K562 (cell line): ENCODE measurements around the gene DNAJC1. TPM values are rescaled to one million over a fixed set of nuclear protein-coding genes. Genes with fewer than 3 reads are reported as not detected.

Experiments
- E2F3 ChIP-seq: fragments of 250-450 bp; sonication (Bioruptor Pico); IDR thresholded peaks from 2 replicates; pipeline ENCODE4 v1.4.0; 2020; ENCODE audit warnings: mild to moderate bottlenecking
- ETV1 ChIP-seq: fragments of 450-650 bp; conservative IDR thresholded peaks from 2 replicates; pipeline ENCODE4 v1.6.1; 2016; ENCODE audit warnings: missing genetic modification characterization, control low read depth, low read depth, missing compliant biosample characterization
- MYNN ChIP-seq, 2 experiments: sonication (generic); formaldehyde crosslinking in 1 of 2; IDR thresholded peaks; 2 replicates each; pipeline versions ENCODE4 v1.5.0 to v1.6.1; 2016 to 2020; ENCODE audit warnings: antibody characterized with exemption in 1 of 2, missing genetic modification reagents in 1 of 2
- NFYB ChIP-seq: IDR thresholded peaks from 2 replicates; pipeline ENCODE4 v1.6.1; 2011; ENCODE audit warnings: mild to moderate bottlenecking, moderate library complexity; ENCODE audit not compliant: insufficient read length; ENCODE audit errors: extremely low read depth
- POLR2H ChIP-seq: IDR thresholded peaks from 2 replicates; pipeline ENCODE4 v1.6.1; 2016; ENCODE audit warnings: missing genetic modification characterization, low read depth, mild to moderate bottlenecking, control low read depth, missing compliant biosample characterization, moderate library complexity
- RFX1 ChIP-seq: fragments of 450-650 bp; IDR thresholded peaks from 2 replicates; pipeline ENCODE4 v1.6.1; 2016; ENCODE audit warnings: mild to moderate bottlenecking, moderate library complexity
- SMAD4 ChIP-seq: fragments of 250-450 bp; sonication (Bioruptor Pico); conservative IDR thresholded peaks from 2 replicates; pipeline ENCODE4 v1.8.0; 2021; ENCODE audit warnings: inconsistent platforms, mild to moderate bottlenecking, moderate library complexity
- SMARCA4 ChIP-seq: fragments of 450-650 bp; IDR thresholded peaks from 2 replicates; pipeline ENCODE4 v1.6.1; 2016
- SP2 ChIP-seq: IDR thresholded peaks from 2 replicates; pipeline ENCODE4 v1.6.1; 2011; ENCODE audit warnings: mild to moderate bottlenecking, low read depth, low read length, moderate library complexity; ENCODE audit not compliant: poor library complexity, severe bottlenecking; ENCODE audit errors: extremely low read depth
- STAG1 ChIP-seq: sonication (generic); formaldehyde crosslinking; IDR thresholded peaks from 2 replicates; pipeline ENCODE4 v1.5.0; 2020; ENCODE audit warnings: missing genetic modification reagents, borderline replicate concordance
- THAP12 ChIP-seq: fragments of 250-450 bp; sonication (Bioruptor Pico); IDR thresholded peaks from 2 replicates; pipeline ENCODE4 v1.9.0; 2021; ENCODE audit warnings: mild to moderate bottlenecking, inconsistent platforms
- THRA ChIP-seq: fragments of 450-650 bp; IDR thresholded peaks from 2 replicates; pipeline ENCODE4 v1.6.1; 2017; ENCODE audit warnings: mild to moderate bottlenecking, moderate library complexity
- TOE1 ChIP-seq, 2 experiments: fragments of 450-650 bp in 1 of 2; sonication (generic) in 1 of 2; formaldehyde crosslinking in 1 of 2; IDR thresholded peaks; 2 replicates each; pipeline versions ENCODE4 v1.7.1 to v1.8.0; 2016 to 2022; ENCODE audit warnings: borderline replicate concordance in 2 of 2, mild to moderate bottlenecking in 2 of 2, antibody characterized with exemption in 1 of 2, inconsistent platforms in 1 of 2, low read depth in 1 of 2, missing genetic modification reagents in 1 of 2, moderate library complexity in 1 of 2
- ZBED1 ChIP-seq: IDR thresholded peaks from 2 replicates; pipeline ENCODE4 v1.6.1; 2014
- ZBTB26 ChIP-seq: fragments of 450-650 bp; formaldehyde crosslinking; IDR thresholded peaks from 2 replicates; pipeline ENCODE4 v1.4.0; 2022; ENCODE audit warnings: missing genetic modification characterization
- ZFX ChIP-seq: sonication (generic); formaldehyde crosslinking; IDR thresholded peaks from 2 replicates; pipeline ENCODE4 v1.8.0; 2022; ENCODE audit warnings: mild to moderate bottlenecking, missing genetic modification reagents, moderate library complexity
- polyA plus RNA-seq, 8 experiments: library from polyadenylated mRNA; depleted of rRNA in 4 of 8; stranded (reverse) in 5 of 8; unstranded in 3 of 8; fragments of >200 nt; fragmentation: Nextera tagmentation in 2 of 8; fragmentation: Illumina TruSeq in 1 of 8; extraction: Ambion mirVana in 2 of 8; extraction: Trizol in 1 of 8; gene quantifications; 2 replicates each; pipeline versions ENCODE4 v1.2.1 to v1.2.3, GENCODE V29; 2011 to 2014; ENCODE audit warnings: inconsistent platforms in 1 of 8, missing spikeins in 1 of 8
- total RNA-seq, 7 experiments: library from RNA; depleted of rRNA in 6 of 7; stranded (reverse); fragments of >200 nt in 6 of 7; fragmentation: Illumina TruSeq in 2 of 7; extraction: Trizol in 2 of 7; gene quantifications; 2 replicates each; pipeline versions ENCODE4 v1.2.1 to v1.2.3, GENCODE V29; 2011 to 2021; ENCODE audit warnings: low replicate concordance in 1 of 7
- TF ChIP-seq, protein P1 (sequence below): sonication (generic); formaldehyde crosslinking; IDR thresholded peaks from 2 replicates; pipeline ENCODE4 v1.8.0; 2022; ENCODE audit warnings: mild to moderate bottlenecking, missing genetic modification reagents
- TF ChIP-seq, protein P2 (sequence below): fragments of 200-800 bp; sonication (Bioruptor generic); IDR thresholded peaks from 2 replicates; pipeline ENCODE4 v1.6.1; 2017; ENCODE audit warnings: missing genetic modification characterization, missing compliant biosample characterization

Gene DNAJC1
- total and polyA plus RNA-seq, 9 of the 15 experiments (the other 6 are each of a cell fraction or from before 2014, with no cell fraction given): 5.4 to 77.6 (median 40.3) TPM

DNA sequence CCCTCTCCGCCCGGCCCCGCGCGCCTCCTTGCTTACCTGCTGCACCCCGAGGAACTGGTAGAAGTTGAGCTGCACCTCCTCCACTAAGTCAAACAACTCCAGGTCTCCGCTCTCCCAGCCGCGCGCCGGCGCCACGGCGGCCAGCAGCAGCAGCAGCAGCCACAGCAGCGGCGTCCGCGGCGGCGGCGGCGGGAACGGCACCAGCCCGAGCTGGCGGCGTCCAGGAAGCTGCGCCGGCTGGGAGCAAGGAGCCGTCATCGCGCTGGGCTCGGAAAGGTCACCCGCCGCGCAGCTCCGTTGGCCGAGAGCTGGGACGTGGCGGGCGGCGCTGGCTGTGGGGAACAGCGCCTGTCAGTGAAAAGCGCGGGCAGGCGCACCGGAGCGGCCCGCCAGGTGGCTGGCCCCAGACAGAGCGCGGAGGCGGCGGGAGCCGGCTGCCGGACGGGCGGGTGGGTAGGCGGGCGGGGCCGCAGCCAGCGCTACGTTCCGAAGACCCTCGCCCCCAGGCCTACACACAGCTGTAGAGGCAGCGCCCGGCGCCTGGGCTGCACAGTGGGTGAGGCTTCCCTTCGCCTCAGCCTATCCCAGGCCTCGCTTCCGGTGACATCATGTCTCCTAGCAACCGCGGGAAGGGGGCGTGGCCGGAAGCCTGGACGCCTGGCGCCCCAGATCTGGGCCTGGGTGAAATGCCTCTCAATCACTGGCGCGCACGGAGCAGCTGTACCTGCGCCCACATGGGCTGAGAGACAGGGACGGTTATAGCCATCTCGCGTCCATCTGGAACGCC lies at the start of gene DNAJC1 (continued):
- TF ChIP-seq THAP12 (CRISPR knock-in tag): peak; percentile 11; the same call in 1 of the 2 replicates
- TF ChIP-seq, protein P1, sequence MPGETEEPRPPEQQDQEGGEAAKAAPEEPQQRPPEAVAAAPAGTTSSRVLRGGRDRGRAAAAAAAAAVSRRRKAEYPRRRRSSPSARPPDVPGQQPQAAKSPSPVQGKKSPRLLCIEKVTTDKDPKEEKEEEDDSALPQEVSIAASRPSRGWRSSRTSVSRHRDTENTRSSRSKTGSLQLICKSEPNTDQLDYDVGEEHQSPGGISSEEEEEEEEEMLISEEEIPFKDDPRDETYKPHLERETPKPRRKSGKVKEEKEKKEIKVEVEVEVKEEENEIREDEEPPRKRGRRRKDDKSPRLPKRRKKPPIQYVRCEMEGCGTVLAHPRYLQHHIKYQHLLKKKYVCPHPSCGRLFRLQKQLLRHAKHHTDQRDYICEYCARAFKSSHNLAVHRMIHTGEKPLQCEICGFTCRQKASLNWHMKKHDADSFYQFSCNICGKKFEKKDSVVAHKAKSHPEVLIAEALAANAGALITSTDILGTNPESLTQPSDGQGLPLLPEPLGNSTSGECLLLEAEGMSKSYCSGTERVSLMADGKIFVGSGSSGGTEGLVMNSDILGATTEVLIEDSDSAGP: 0 out of 2 replicates have a peak, but pooled peaks have one; percentile 40
- no peak for TF ChIP-seq THRA
- TF ChIP-seq ZBTB26 (CRISPR knock-in tag): no peak
- TF ChIP-seq ZFX: peak; percentile 91
- peak; percentile 56; the same call in 1 of the 2 replicates for TF ChIP-seq MYNN (IDR thresholded peaks at IDR 0.05)
- no peak for TF ChIP-seq MYNN (CRISPR knock-in tag; IDR thresholded peaks at IDR 0.05)
- TF ChIP-seq SMARCA4: 0 out of 2 replicates have a peak, but pooled peaks have one; percentile 43
- TF ChIP-seq RFX1: peak; percentile 96
- TF ChIP-seq STAG1 (CRISPR knock-in tag): 0 out of 2 replicates have a peak, but pooled peaks have one; percentile 17
- peak; percentile 12 for TF ChIP-seq SP2
- no peak for TF ChIP-seq TOE1 (IDR thresholded peaks at IDR 0.05; ENCODE audit: borderline replicate concordance)
- peak; percentile 39; the same call in 1 of the 2 replicates for TF ChIP-seq TOE1 (CRISPR knock-in tag; IDR thresholded peaks at IDR 0.05; ENCODE audit: borderline replicate concordance, low read depth)
- TF ChIP-seq NFYB: peak; percentile 18
- TF ChIP-seq, protein P2, sequence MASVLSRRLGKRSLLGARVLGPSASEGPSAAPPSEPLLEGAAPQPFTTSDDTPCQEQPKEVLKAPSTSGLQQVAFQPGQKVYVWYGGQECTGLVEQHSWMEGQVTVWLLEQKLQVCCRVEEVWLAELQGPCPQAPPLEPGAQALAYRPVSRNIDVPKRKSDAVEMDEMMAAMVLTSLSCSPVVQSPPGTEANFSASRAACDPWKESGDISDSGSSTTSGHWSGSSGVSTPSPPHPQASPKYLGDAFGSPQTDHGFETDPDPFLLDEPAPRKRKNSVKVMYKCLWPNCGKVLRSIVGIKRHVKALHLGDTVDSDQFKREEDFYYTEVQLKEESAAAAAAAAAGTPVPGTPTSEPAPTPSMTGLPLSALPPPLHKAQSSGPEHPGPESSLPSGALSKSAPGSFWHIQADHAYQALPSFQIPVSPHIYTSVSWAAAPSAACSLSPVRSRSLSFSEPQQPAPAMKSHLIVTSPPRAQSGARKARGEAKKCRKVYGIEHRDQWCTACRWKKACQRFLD: no peak
- TF ChIP-seq ETV1 (tag): peak; percentile 97
- TF ChIP-seq SMAD4 (CRISPR knock-in tag): peak; percentile 81
- peak; percentile 85 for TF ChIP-seq E2F3 (CRISPR knock-in tag)
- no peak for TF ChIP-seq ZBED1
- TF ChIP-seq POLR2H (tag): peak; percentile 65
